ENCODE data around the gene RFX7. TPM values are rescaled to one million over a fixed set of nuclear protein-coding genes. Genes with fewer than 3 reads are reported as not detected.

The RFX7 gene
- total RNA-seq, 2 experiments from 2014 or later: 22.5 to 23.6 TPM

GRCh38 chr15:56064152-56064551, 179.5 kb downstream of the RFX7 start:
- POLR2A ChIA-PET: no interaction called here
- Mint-ChIP-seq H3K27ac (no peak overlapping the region), H3K4me3 (no peak overlapping the region), H3K27me3 (no peaks in the 10 kb centered on the region), H3K36me3 (ENCODE audit: low read depth) (no peaks in the 10 kb centered on the region), H3K9me3 (peaks cover 3% of the 10 kb centered on the region), H3K4me1 (ENCODE audit: low read depth) (no peaks in the 10 kb centered on the region)
- H3K9me3 ChIP-seq (ENCODE audit: control insufficient read depth in 1 of 2, insufficient read depth in 1 of 2, low read length in 2 of 2): peaks cover 0 to 4% of the 10 kb centered on the region in 2 experiments
- no peak overlapping the region for H3K27ac ChIP-seq (ENCODE audit: low read depth in 1 of 2, low read length in 2 of 2)
- H3K27me3 ChIP-seq (ENCODE audit: control insufficient read depth in 1 of 2, insufficient read depth in 2 of 2, low read length in 2 of 2): no peaks in the 10 kb centered on the region
- TF ChIP-seq CTCF (IDR thresholded peaks at IDR 0.05): no peak
- no peak for ATAC-seq (ENCODE audit: poor library complexity)
- no peak overlapping the region for H3K4me3 ChIP-seq (ENCODE audit: low read length)
- H3K36me3 ChIP-seq (ENCODE audit: insufficient read depth, low read length): no peaks in the 10 kb centered on the region
- DNase-seq: no peak
- intact Hi-C loops (cut with DNase I, micrococcal nuclease): no loop called here
- CTCF ChIA-PET: no interaction called here
- no peaks in the 10 kb centered on the region for H3K4me1 ChIP-seq (ENCODE audit: insufficient read depth, low read length)

GRCh38 chr15:56059716-56060115, 184.0 kb downstream of the RFX7 start:
- no peaks in the 10 kb centered on the region for H3K4me1 Mint-ChIP-seq (ENCODE audit: low read depth)

GRCh38 chr15:56058986-56059385, 184.7 kb downstream of the RFX7 start:
- CTCF ChIA-PET: no interaction called here
- intact Hi-C loops (cut with DNase I, micrococcal nuclease): loop anchor here in 1 of 2 experiments (10.0 kb wide), 1 partner anchor 186 kb away; the partner anchor contains the start of gene RFX7

More at GRCh38 chr15:56059716-56060115, 184.0 kb downstream of the RFX7 start:
- no peaks in the 10 kb centered on the region for H3K4me1 ChIP-seq (ENCODE audit: insufficient read depth, low read length)
- H3K27me3 ChIP-seq (ENCODE audit: control insufficient read depth in 1 of 2, insufficient read depth in 2 of 2, low read length in 2 of 2): no peaks in the 10 kb centered on the region
- ChIA-PET POLR2A (no interaction called here), CTCF (interaction anchor here (0.6 kb wide), 1 partner anchor 39 kb away, joined by 3 read pairs; no protein-coding TSS in a partner anchor)
- no peaks in the 10 kb centered on the region for H3K36me3 ChIP-seq (ENCODE audit: insufficient read depth, low read length)
- H3K27ac ChIP-seq (ENCODE audit: low read depth in 1 of 2, low read length in 2 of 2): no peak overlapping the region
- intact Hi-C loops (cut with DNase I, micrococcal nuclease): loop anchor here in 1 of 2 experiments (10.0 kb wide), 1 partner anchor 185 kb away; the partner anchor contains the start of gene RFX7
- no peaks in the 10 kb centered on the region for H3K27me3 Mint-ChIP-seq
- H3K9me3 ChIP-seq (ENCODE audit: control insufficient read depth in 1 of 2, insufficient read depth in 1 of 2, low read length in 2 of 2): peaks cover 0 to 4% of the 10 kb centered on the region in 2 experiments
- no peaks in the 10 kb centered on the region for H3K36me3 Mint-ChIP-seq (ENCODE audit: low read depth)
- no peak overlapping the region for H3K4me3 ChIP-seq (ENCODE audit: low read length)
- H3K9me3 Mint-ChIP-seq: peaks cover 3% of the 10 kb centered on the region
- TF ChIP-seq CTCF (IDR thresholded peaks at IDR 0.05): no peak
- ATAC-seq (ENCODE audit: poor library complexity) (no peak), DNase-seq (no peak)
- H3K4me3 Mint-ChIP-seq: no peak overlapping the region
- H3K27ac Mint-ChIP-seq: no peak overlapping the region

More at GRCh38 chr15:56058986-56059385, 184.7 kb downstream of the RFX7 start:
- H3K36me3 Mint-ChIP-seq (ENCODE audit: low read depth): no peaks in the 10 kb centered on the region
- no peaks in the 10 kb centered on the region for H3K4me1 ChIP-seq (ENCODE audit: insufficient read depth, low read length)
- H3K9me3 Mint-ChIP-seq: peaks cover 3% of the 10 kb centered on the region
- H3K4me3 ChIP-seq (ENCODE audit: low read length): no peak overlapping the region
- no peak overlapping the region for H3K27ac Mint-ChIP-seq
- DNase-seq (no peak), ATAC-seq (ENCODE audit: poor library complexity) (no peak)
- H3K27me3 ChIP-seq (ENCODE audit: control insufficient read depth in 1 of 2, insufficient read depth in 2 of 2, low read length in 2 of 2): no peaks in the 10 kb centered on the region
- no peak for TF ChIP-seq CTCF (IDR thresholded peaks at IDR 0.05)
- no peak overlapping the region for H3K4me3 Mint-ChIP-seq
- no peaks in the 10 kb centered on the region for H3K36me3 ChIP-seq (ENCODE audit: insufficient read depth, low read length)
- no peaks in the 10 kb centered on the region for H3K4me1 Mint-ChIP-seq (ENCODE audit: low read depth)
- no peaks in the 10 kb centered on the region for H3K27me3 Mint-ChIP-seq
- H3K9me3 ChIP-seq (ENCODE audit: control insufficient read depth in 1 of 2, insufficient read depth in 1 of 2, low read length in 2 of 2): peaks cover 0 to 4% of the 10 kb centered on the region in 2 experiments
- POLR2A ChIA-PET: no interaction called here
- H3K27ac ChIP-seq (ENCODE audit: low read depth in 1 of 2, low read length in 2 of 2): no peak overlapping the region
